Smooth muscle cell (in vitro differentiated cells): ENCODE measurements around the gene NEB. TPM values are rescaled to one million over a fixed set of nuclear protein-coding genes. Genes with fewer than 3 reads are reported as not detected.
"Not testable (repeated sequence)": the region's sequence is repeated elsewhere in the genome, so short reads cannot be mapped to it uniquely, and the experiment has no call there.

ENCODE experiments used
- DNase-seq: peaks from one replicate; lab custom pipeline; 2025; ENCODE audit not compliant: unreplicated experiment; lab: John Stamatoyannopoulos, UW
- H2AFZ ChIP-seq: fragments of 200-600 bp; sonication (generic); 2 replicates; pipeline ENCODE4 v1.6.0; 2016; ENCODE audit warnings: antibody characterized with exemption, low read depth, mild to moderate bottlenecking
- H3F3A ChIP-seq: fragments of 200-600 bp; sonication (generic); 2 replicates; pipeline ENCODE4 v1.6.0; 2017; ENCODE audit warnings: antibody characterized with exemption, low read depth
- H3K27ac ChIP-seq: fragments of 200-600 bp; sonication (generic); 2 replicates; pipeline ENCODE4 v1.5.1; 2016; ENCODE audit warnings: low read depth, mild to moderate bottlenecking
- H3K27me3 ChIP-seq: fragments of 200-600 bp; sonication (generic); 2 replicates; pipeline ENCODE4 v1.6.1; 2016; ENCODE audit warnings: low read depth, mild to moderate bottlenecking
- H3K36me3 ChIP-seq: fragments of 200-600 bp; sonication (generic); 2 replicates; pipeline ENCODE4 v1.5.1; 2016; ENCODE audit warnings: low read depth
- H3K4me1 ChIP-seq: fragments of 200-600 bp; sonication (generic); 2 replicates; pipeline ENCODE4 v1.5.1; 2016; ENCODE audit warnings: low read depth
- H3K4me2 ChIP-seq: fragments of 200-600 bp; sonication (generic); 2 replicates; pipeline ENCODE4 v1.6.0; 2016; ENCODE audit warnings: mild to moderate bottlenecking
- H3K4me3 ChIP-seq: fragments of 200-600 bp; sonication (generic); 2 replicates; pipeline ENCODE4 v1.5.1; 2016; ENCODE audit warnings: mild to moderate bottlenecking
- H3K79me2 ChIP-seq: fragments of 200-600 bp; sonication (generic); 2 replicates; pipeline ENCODE4 v1.6.0; 2016; ENCODE audit warnings: low read depth, mild to moderate bottlenecking
- H3K9ac ChIP-seq: fragments of 200-600 bp; sonication (generic); 2 replicates; pipeline ENCODE4 v1.6.0; 2016; ENCODE audit warnings: low read depth
- H3K9me3 ChIP-seq: fragments of 200-600 bp; sonication (generic); replicated peaks from 2 replicates; pipeline ENCODE4 v1.5.1; 2016; ENCODE audit warnings: low read depth
- H4K20me1 ChIP-seq: fragments of 200-600 bp; sonication (generic); 2 replicates; pipeline ENCODE4 v1.6.0; 2016; ENCODE audit warnings: low read depth
- WGBS: methylation state at CpG from one replicate; pipeline ENCODE4 v1.1.7; 2016; ENCODE audit warnings: low lambda C conversion rate; 5-methylcytosine and 5-hydroxymethylcytosine counted together
- polyA plus RNA-seq: library from polyadenylated mRNA; unstranded; fragments of >200 nt; fragmentation: Nextera tagmentation; extraction: Ambion mirVana; gene quantifications from 2 replicates; pipeline ENCODE4 v1.2.1, GENCODE V29; 2016
- total RNA-seq: library from RNA; depleted of rRNA; stranded (reverse); fragments of >200 nt; gene quantifications from 2 replicates; pipeline ENCODE4 v1.2.3, GENCODE V29; 2014
- TF ChIP-seq, protein P1 (sequence below): fragments of 200-600 bp; sonication (generic); IDR thresholded peaks from 2 replicates; pipeline ENCODE4 v1.5.1; 2017; ENCODE audit warnings: borderline replicate concordance, mild to moderate bottlenecking, antibody characterized with exemption; ENCODE audit not compliant: insufficient read depth, poor library complexity, severe bottlenecking

Gene NEB
- total and polyA plus RNA-seq, 2 experiments from 2014 or later, result 0.18 to 1.3 TPM

DNA sequence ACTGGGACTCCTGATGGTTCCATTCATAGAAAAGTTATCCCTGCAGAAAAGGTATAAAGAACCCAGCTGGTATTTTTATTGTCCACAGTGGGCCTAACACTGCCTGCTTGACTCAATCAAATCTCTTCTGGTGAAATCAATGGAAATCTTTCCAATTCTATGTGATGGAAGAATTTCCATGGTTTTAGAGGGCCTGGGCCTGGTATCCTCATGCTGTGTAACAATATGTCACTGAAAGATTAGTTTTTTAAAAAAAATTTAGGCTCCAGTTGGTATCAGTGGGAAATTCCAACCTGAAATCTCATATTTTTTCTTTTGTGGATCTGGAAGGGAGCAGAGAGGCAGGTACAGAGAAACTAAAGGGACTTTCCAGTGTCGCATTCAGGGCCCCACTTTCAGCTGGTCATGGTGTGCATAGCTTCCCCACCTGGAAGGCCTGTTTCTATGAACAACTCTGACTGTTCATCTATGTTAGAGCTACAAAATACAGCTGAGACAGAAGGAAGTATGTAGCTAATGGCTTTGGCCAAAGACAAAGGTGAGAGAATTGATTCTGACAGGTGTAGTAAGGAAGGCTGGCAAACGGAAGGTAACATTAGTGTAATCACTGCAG lies 20.9 kb downstream of the NEB start:
- Histone ChIP-seq H3K4me1 (no peaks in the 10 kb centered on the region), H3K36me3 (no peaks in the 10 kb centered on the region), H3K79me2 (no peaks in the 10 kb centered on the region), H3K9me3 (no peaks in the 10 kb centered on the region), H3K27ac (no peak overlapping the region), H3K27me3 (no peaks in the 10 kb centered on the region), H3K4me2 (no peak overlapping the region), H4K20me1 (no peaks in the 10 kb centered on the region), H3F3A (no peaks in the 10 kb centered on the region), H3K9ac (no peak overlapping the region), H2AFZ (no peak overlapping the region), H3K4me3 (no peak overlapping the region)
- WGBS, result 90% methylated on average over 2 of the region's 2 CpGs
- TF ChIP-seq, protein P1, sequence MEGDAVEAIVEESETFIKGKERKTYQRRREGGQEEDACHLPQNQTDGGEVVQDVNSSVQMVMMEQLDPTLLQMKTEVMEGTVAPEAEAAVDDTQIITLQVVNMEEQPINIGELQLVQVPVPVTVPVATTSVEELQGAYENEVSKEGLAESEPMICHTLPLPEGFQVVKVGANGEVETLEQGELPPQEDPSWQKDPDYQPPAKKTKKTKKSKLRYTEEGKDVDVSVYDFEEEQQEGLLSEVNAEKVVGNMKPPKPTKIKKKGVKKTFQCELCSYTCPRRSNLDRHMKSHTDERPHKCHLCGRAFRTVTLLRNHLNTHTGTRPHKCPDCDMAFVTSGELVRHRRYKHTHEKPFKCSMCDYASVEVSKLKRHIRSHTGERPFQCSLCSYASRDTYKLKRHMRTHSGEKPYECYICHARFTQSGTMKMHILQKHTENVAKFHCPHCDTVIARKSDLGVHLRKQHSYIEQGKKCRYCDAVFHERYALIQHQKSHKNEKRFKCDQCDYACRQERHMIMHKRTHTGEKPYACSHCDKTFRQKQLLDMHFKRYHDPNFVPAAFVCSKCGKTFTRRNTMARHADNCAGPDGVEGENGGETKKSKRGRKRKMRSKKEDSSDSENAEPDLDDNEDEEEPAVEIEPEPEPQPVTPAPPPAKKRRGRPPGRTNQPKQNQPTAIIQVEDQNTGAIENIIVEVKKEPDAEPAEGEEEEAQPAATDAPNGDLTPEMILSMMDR, result no peak
- no peak for DNase-seq

DNA sequence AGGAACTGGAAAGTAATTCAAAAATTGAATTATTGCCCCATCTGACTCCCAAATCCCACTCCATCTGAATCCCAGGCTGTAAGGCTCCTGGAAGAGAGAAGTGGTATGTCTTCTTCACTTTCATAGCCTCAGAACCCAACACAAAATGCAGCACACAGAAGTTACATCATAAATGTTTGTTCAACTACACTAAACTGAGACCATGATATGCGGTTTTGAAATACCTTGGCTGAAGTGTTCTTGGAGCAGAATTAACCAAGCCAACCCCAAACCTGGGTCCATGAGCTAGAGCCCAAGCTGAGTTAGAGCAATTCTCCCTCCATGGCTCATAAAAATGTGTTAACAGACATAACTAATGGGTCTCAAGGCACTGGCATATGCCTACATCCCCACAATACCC lies 23.3 kb downstream of the NEB start:
- no peak overlapping the region for H3K4me3 ChIP-seq
- H3K4me2 ChIP-seq, result no peak overlapping the region
- TF ChIP-seq, protein P1, result no peak
- H3K27ac ChIP-seq, result no peak overlapping the region
- 85% methylated on average over 1 of the region's 1 CpG for WGBS
- no peaks in the 10 kb centered on the region for H3F3A ChIP-seq
- DNase-seq, result no peak
- no peaks in the 10 kb centered on the region for H3K4me1 ChIP-seq
- no peaks in the 10 kb centered on the region for H3K9me3 ChIP-seq
- H3K27me3 ChIP-seq, result no peaks in the 10 kb centered on the region
- H2AFZ ChIP-seq, result no peak overlapping the region
- H3K9ac ChIP-seq, result no peak overlapping the region
- no peaks in the 10 kb centered on the region for H4K20me1 ChIP-seq
- no peaks in the 10 kb centered on the region for H3K36me3 ChIP-seq
- no peaks in the 10 kb centered on the region for H3K79me2 ChIP-seq

DNA sequence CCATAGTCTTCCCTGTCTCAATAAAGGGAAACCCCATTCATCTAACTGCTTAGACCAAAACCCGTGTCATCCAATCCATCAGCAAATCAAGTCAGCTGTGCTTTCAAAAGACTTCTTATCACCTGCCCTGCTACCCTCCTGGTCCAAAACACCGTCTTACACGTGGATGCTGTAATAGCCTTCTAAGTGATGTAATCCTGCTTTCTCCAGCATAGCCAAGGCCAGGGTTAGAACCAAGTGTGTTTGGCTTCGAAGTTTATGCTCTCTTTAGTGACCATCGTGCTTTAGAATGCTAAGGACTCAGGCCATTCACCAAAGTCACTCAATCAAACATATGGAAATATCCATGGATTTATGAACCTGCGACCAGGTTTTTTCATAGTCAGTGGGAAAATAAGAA lies 25.5 kb downstream of the NEB start:
- no peak overlapping the region for H3K4me2 ChIP-seq
- no peaks in the 10 kb centered on the region for H3F3A ChIP-seq
- no peak for DNase-seq
- H4K20me1 ChIP-seq, result no peaks in the 10 kb centered on the region
- no peaks in the 10 kb centered on the region for H3K27me3 ChIP-seq
- WGBS, result 94% methylated on average over 6 of the region's 6 CpGs
- no peak overlapping the region for H3K4me3 ChIP-seq
- H2AFZ ChIP-seq, result no peak overlapping the region
- H3K9me3 ChIP-seq, result no peaks in the 10 kb centered on the region
- TF ChIP-seq, protein P1, result no peak
- H3K79me2 ChIP-seq, result no peaks in the 10 kb centered on the region
- H3K36me3 ChIP-seq, result no peaks in the 10 kb centered on the region
- no peak overlapping the region for H3K27ac ChIP-seq
- no peak overlapping the region for H3K9ac ChIP-seq
- no peaks in the 10 kb centered on the region for H3K4me1 ChIP-seq

DNA sequence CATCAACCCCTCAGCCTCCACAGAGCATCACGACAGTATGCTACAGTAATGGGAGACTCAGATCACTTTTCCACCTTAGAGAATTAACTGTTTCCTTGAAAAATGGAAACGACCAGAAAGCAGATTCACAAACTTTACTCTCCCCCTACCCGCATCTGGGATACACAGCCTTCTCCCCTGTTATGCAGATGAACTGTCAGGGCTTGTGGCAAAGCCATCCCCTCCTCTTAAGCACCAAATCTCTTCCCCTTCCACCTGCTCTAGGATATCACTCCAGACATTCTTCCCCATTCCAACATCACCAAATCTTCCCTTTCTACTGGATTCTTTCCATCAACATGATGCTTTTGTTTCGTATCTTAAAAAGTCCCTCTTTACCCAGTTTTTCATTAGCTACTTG lies 26.4 kb downstream of the NEB start:
- Histone ChIP-seq H3K9ac (no peak overlapping the region), H3K4me1 (no peaks in the 10 kb centered on the region), H3K27me3 (no peaks in the 10 kb centered on the region), H3K4me3 (no peak overlapping the region), H3K79me2 (no peaks in the 10 kb centered on the region), H3K27ac (no peak overlapping the region), H3K36me3 (no peaks in the 10 kb centered on the region), H2AFZ (no peak overlapping the region), H3K4me2 (no peak overlapping the region), H3F3A (no peaks in the 10 kb centered on the region), H4K20me1 (no peaks in the 10 kb centered on the region), H3K9me3 (no peaks in the 10 kb centered on the region)
- 54% methylated on average over 4 of the region's 4 CpGs for WGBS
- TF ChIP-seq, protein P1, result no peak
- DNase-seq, result no peak

DNA sequence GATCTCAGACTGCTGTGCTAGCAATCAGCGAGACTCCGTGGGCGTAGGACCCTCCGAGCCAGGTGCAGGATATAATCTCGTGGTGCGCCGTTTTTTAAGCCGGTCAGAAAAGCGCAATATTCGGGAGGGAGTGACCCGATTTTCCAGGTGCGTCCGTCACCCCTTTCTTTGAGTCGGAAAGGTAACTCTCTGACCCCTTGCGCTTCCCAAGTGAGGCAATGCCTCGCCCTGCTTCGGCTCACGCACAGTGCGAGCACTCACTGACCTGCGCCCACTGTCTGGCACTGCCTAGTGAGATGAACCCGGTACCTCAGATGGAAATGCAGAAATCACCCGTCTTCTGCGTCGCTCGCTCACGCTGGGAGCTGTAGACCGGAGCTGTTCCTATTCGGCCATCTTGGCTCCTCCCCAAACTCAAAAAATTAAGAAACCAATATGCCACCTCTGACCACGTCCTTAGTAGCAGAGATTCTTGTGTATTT lies 29.8 kb downstream of the NEB start:
- not testable (repeated sequence) for H3K27me3 ChIP-seq, DNase-seq, H3K27ac ChIP-seq, H4K20me1 ChIP-seq, H3K4me2 ChIP-seq, H3K4me3 ChIP-seq, H3K9me3 ChIP-seq, H2AFZ ChIP-seq, H3K36me3 ChIP-seq, H3K4me1 ChIP-seq, H3F3A ChIP-seq, H3K79me2 ChIP-seq, H3K9ac ChIP-seq
- WGBS, result 69% methylated on average over 29 of the region's 29 CpGs

DNA sequence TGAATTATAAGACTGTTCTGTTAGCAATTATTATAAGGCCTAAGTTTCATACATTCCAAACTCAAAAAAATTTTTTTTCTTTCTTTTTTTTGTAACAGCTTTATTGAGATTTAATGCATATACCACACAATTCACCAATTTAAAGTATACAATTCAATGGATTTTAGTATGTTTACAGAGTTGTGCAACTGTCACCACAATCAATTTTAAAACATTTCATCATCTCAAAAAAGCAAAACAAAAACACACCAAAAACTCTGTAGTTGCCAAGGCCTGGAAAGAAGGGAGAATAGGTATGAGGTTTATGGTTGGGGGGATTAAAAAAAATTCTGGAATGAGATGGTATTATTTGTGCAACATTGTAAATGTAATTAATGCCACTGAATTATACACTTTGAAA lies 36.1 kb downstream of the NEB start:
- H3K4me2 ChIP-seq, H3K79me2 ChIP-seq, H3K27ac ChIP-seq, H3K4me3 ChIP-seq, H3F3A ChIP-seq, H3K4me1 ChIP-seq, H3K27me3 ChIP-seq, DNase-seq, H4K20me1 ChIP-seq, H3K36me3 ChIP-seq, H2AFZ ChIP-seq, H3K9ac ChIP-seq, H3K9me3 ChIP-seq: not testable (repeated sequence)
